SK-N-MC (cell line): Measurements from ENCODE around the gene TMEM255A.

Experiments
- EZH2 ChIP-seq: fragments of 200-600 bp; sonication (generic); IDR thresholded peaks from one replicate; pipeline ENCODE4 v1.6.1; 2017; ENCODE audit warnings: antibody characterized with exemption
- POLR2AphosphoS5 ChIP-seq: IDR thresholded peaks from 2 replicates; pipeline ENCODE4 v1.6.1; 2012; ENCODE audit warnings: mild to moderate bottlenecking, low read depth, low read length, borderline replicate concordance

- no peak for TF ChIP-seq EZH2
- no peak for TF ChIP-seq POLR2AphosphoS5
These were observed 28.6 kb downstream of the TMEM255A start for GRCh38 chrX:120282697-120283096.
